ENCODE measurements around the gene TMEM115.
"Not testable (repeated sequence)": the region's sequence is repeated elsewhere in the genome, so short reads cannot be mapped to it uniquely, and the experiment has no call there.

The TMEM115 gene

GRCh38 chr3:50318163-50318562 lies 41.2 kb downstream of the TMEM115 start:
- DNase-seq (ENCODE audit: low read depth), result no peak
- TF ChIP-seq CTCF (IDR thresholded peaks at IDR 0.05; ENCODE audit: low read depth, low read length, missing control alignments), result no peak
- H3K4me3 ChIP-seq (ENCODE audit: low read depth, low read length), result no peak overlapping the region

- no peak for TF ChIP-seq CTCF (IDR thresholded peaks at IDR 0.05; ENCODE audit: low read depth, low read length, missing control alignments)
- no peak overlapping the region for H3K4me3 ChIP-seq (ENCODE audit: low read depth, low read length)
- DNase-seq (ENCODE audit: low read depth), result no peak
Measured at GRCh38 chr3:50317300-50317699, 42.0 kb downstream of the TMEM115 start.

DNA sequence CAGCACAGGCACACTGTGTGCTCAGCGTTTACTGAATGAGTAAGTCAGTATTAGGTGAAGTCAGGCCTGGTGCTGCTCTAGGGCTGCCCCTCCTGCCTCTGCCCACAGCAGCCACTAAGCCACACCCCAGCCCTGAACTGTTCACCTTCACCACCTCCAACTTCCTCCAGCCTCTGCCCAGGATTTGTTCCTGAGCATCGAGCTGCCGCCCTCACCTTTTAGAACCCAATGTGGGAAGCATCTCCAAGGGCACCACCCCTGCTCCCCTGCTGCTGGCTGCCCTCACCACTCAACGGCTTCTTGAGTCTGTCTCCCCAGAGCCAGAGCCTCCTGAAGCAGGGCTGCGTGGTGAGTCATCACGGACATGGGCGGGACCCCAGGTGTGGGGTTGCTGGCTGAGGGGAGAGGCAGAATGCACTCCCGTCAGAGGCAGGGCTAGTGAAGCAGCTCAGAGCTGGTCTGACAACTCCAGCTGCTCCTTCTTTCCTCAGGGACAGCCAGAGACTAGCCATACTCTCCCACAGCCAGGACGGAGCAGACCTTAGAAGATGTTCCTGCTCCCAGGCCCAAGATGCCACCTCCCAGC lies 42.6 kb downstream of the TMEM115 start:
- DNase-seq (ENCODE audit: low read depth), result no peak
- TF ChIP-seq CTCF (IDR thresholded peaks at IDR 0.05; ENCODE audit: low read depth, low read length, missing control alignments), result no peak
- no peak overlapping the region for H3K4me3 ChIP-seq (ENCODE audit: low read depth, low read length)

- no peak for DNase-seq (ENCODE audit: low read depth)
- no peak for TF ChIP-seq CTCF (IDR thresholded peaks at IDR 0.05; ENCODE audit: low read depth, low read length, missing control alignments)
- H3K4me3 ChIP-seq (ENCODE audit: low read depth, low read length), result no peak overlapping the region
Measured at GRCh38 chr3:50314816-50315215, 44.5 kb downstream of the TMEM115 start.

GRCh38 chr3:50314342-50314741 lies 45.0 kb downstream of the TMEM115 start:
- no peak for TF ChIP-seq CTCF (IDR thresholded peaks at IDR 0.05; ENCODE audit: low read depth, low read length, missing control alignments)
- H3K4me3 ChIP-seq (ENCODE audit: low read depth, low read length), result no peak overlapping the region
- no peak for DNase-seq (ENCODE audit: low read depth)

- DNase-seq (ENCODE audit: low read depth); H3K4me3 ChIP-seq (ENCODE audit: low read depth, low read length): not testable (repeated sequence)
Measured at GRCh38 chr3:50312041-50312440, 47.3 kb downstream of the TMEM115 start.

All from GM12864 (cell line).